PC-3 (cell line): ENCODE results near the gene NRG3. TPM values are rescaled to one million over a fixed set of nuclear protein-coding genes. Genes with fewer than 3 reads are reported as not detected.

Experiments
- ATAC-seq: fragments of 200-7000 bp; cut with Tn5 transposase; 2 replicates; pipeline ENCODE4 v1.9.1; 2020; ENCODE audit warnings: mild to moderate bottlenecking, moderate library complexity
- BruUV-seq: library from RNA; stranded (reverse); fragments of 400-500 nt; replicated peaks from 2 replicates; lab custom pipeline; 2021; lab: Mats Ljungman, UMichigan
- CTCF ChIA-PET: fragments of 300-600 bp; sonication (Branson Sonifier 250); formaldehyde crosslinking; loops from one replicate; lab custom pipeline; 2022; ENCODE audit warnings: antibody characterized with exemption; lab: Charles Lee
- POLR2A ChIA-PET: fragments of 300-600 bp; sonication (Branson Sonifier 250); formaldehyde crosslinking; loops from one replicate; lab custom pipeline; 2022; ENCODE audit warnings: antibody characterized with exemption; ENCODE audit not compliant: unreplicated experiment; lab: Charles Lee
- DNase-seq: peaks from one replicate; pipeline ENCODE4 v3.0.0-alpha.2; 2015
- H2AFZ ChIP-seq: fragments of 300-600 bp; sonication (generic); 2 replicates; pipeline ENCODE4 v1.6.0; 2016; ENCODE audit warnings: antibody characterized with exemption, low read length
- H3F3A ChIP-seq: fragments of 300-600 bp; sonication (generic); one replicate; pipeline ENCODE4 v1.6.0; 2017; ENCODE audit warnings: antibody characterized with exemption, low read length, control low read depth, mild to moderate bottlenecking; ENCODE audit not compliant: unreplicated experiment
- H3K27ac ChIP-seq: fragments of 300-600 bp; sonication (generic); 2 replicates; pipeline ENCODE4 v1.5.1; 2016; ENCODE audit warnings: mild to moderate bottlenecking, low read length
- H3K27me3 ChIP-seq: fragments of 300-600 bp; sonication (generic); 2 replicates; pipeline ENCODE4 v1.6.1; 2016; ENCODE audit warnings: low read length, mixed read lengths
- H3K36me3 ChIP-seq: fragments of 300-600 bp; sonication (generic); 2 replicates; pipeline ENCODE4 v1.6.1; 2016; ENCODE audit warnings: low read depth, mixed run types, low read length, mixed read lengths
- H3K4me1 ChIP-seq: fragments of 300-600 bp; sonication (generic); 2 replicates; pipeline ENCODE4 v1.5.1; 2016; ENCODE audit warnings: low read length; ENCODE audit not compliant: insufficient read depth
- H3K4me2 ChIP-seq: fragments of 300-600 bp; sonication (generic); 2 replicates; pipeline ENCODE4 v1.6.0; 2016; ENCODE audit warnings: low read length
- H3K4me3 ChIP-seq: fragments of 300-600 bp; sonication (generic); 2 replicates; pipeline ENCODE4 v1.5.1; 2016; ENCODE audit warnings: mild to moderate bottlenecking, low read length, mixed read lengths
- H3K79me2 ChIP-seq: fragments of 300-600 bp; sonication (generic); 2 replicates; pipeline ENCODE4 v1.6.1; 2017; ENCODE audit warnings: low read length, mixed read lengths
- H3K9ac ChIP-seq: fragments of 300-600 bp; sonication (generic); 2 replicates; pipeline ENCODE4 v1.6.0; 2016; ENCODE audit warnings: mild to moderate bottlenecking, low read length
- H3K9me2 ChIP-seq: fragments of 300-600 bp; sonication (generic); replicated peaks from 2 replicates; pipeline ENCODE4 v1.6.1; 2016; ENCODE audit warnings: mixed run types, low read length, mixed read lengths
- H3K9me3 ChIP-seq: fragments of 300-600 bp; sonication (generic); 2 replicates; pipeline ENCODE4 v1.6.1; 2016; ENCODE audit warnings: low read length, mixed read lengths
- H4K20me1 ChIP-seq: fragments of 300-600 bp; sonication (generic); 2 replicates; pipeline ENCODE4 v1.6.1; 2016; ENCODE audit warnings: low read length, mixed read lengths
- CTCF ChIP-seq: fragments of 300-600 bp; sonication (generic); conservative IDR thresholded peaks from 2 replicates; pipeline ENCODE4 v1.5.1; 2017; ENCODE audit warnings: antibody characterized with exemption, low read depth, mild to moderate bottlenecking, low read length
- EZH2 ChIP-seq: fragments of 300-600 bp; sonication (generic); IDR thresholded peaks from one replicate; pipeline ENCODE4 v1.6.1; 2017; ENCODE audit warnings: antibody characterized with exemption, mild to moderate bottlenecking, low read length; ENCODE audit not compliant: unreplicated experiment
- EZH2phosphoT487 ChIP-seq: fragments of 300-600 bp; sonication (generic); IDR thresholded peaks from 2 replicates; pipeline ENCODE4 v1.6.1; 2018; ENCODE audit warnings: mild to moderate bottlenecking, antibody characterized with exemption, low read length, borderline replicate concordance
- intact Hi-C: fragments of 100-400 bp; cut with micrococcal nuclease; formaldehyde crosslinking; loops from 2 replicates; pipeline ENCODE4 v1.9.0; 2023
- total RNA-seq: library from RNA; depleted of rRNA; stranded (reverse); fragments of >200 nt; gene quantifications from 2 replicates; pipeline ENCODE4 v1.2.3, GENCODE V29; 2014

Gene NRG3
- total RNA-seq, 1 experiment from 2014 or later, result not detected

- Histone ChIP-seq H4K20me1 (no peaks in the 10 kb centered on the region), H3K27ac (no peak overlapping the region), H3K9me3 (no peaks in the 10 kb centered on the region), H3K4me2 (no peak overlapping the region), H3K79me2 (no peaks in the 10 kb centered on the region), H3K9ac (no peak overlapping the region), H3K36me3 (no peaks in the 10 kb centered on the region), H3K27me3 (no peaks in the 10 kb centered on the region), H2AFZ (no peak overlapping the region), H3K4me3 (no peak overlapping the region), H3K4me1 (no peaks in the 10 kb centered on the region), H3F3A (no peaks in the 10 kb centered on the region), H3K9me2 (no peaks in the 10 kb centered on the region)
- DNase-seq (no peak), ATAC-seq (no peak)
- ChIA-PET CTCF (no interaction called here), POLR2A (no interaction called here)
- intact Hi-C loops, result no loop called here
- no peak for TF ChIP-seq CTCF
- TF ChIP-seq EZH2, result no peak
- no peak for TF ChIP-seq EZH2phosphoT487
- no TSS peak for BruUV-seq
These were observed 640.3 kb downstream of the NRG3 start for GRCh38 chr10:82515256-82515655.

GRCh38 chr10:82529062-82529461 is 654.1 kb downstream of the NRG3 start:
- DNase-seq (no peak), ATAC-seq (no peak)
- Histone ChIP-seq H3K27me3 (no peaks in the 10 kb centered on the region), H3K9ac (no peak overlapping the region), H3K4me3 (no peak overlapping the region), H3K79me2 (no peaks in the 10 kb centered on the region), H3K9me2 (no peaks in the 10 kb centered on the region), H3K4me2 (no peak overlapping the region), H3K4me1 (no peaks in the 10 kb centered on the region), H3K36me3 (no peaks in the 10 kb centered on the region), H3K27ac (no peak overlapping the region), H3K9me3 (no peaks in the 10 kb centered on the region), H4K20me1 (no peaks in the 10 kb centered on the region), H3F3A (no peaks in the 10 kb centered on the region), H2AFZ (no peak overlapping the region)
- ChIA-PET POLR2A (no interaction called here), CTCF (no interaction called here)
- intact Hi-C loops, result no loop called here
- BruUV-seq, result no TSS peak
- no peak for TF ChIP-seq EZH2
- no peak for TF ChIP-seq CTCF
- TF ChIP-seq EZH2phosphoT487, result no peak

- ChIA-PET CTCF (no interaction called here), POLR2A (no interaction called here)
- Histone ChIP-seq H3K4me3 (no peak overlapping the region), H3K4me1 (no peaks in the 10 kb centered on the region), H3K79me2 (no peaks in the 10 kb centered on the region), H3K36me3 (no peaks in the 10 kb centered on the region), H2AFZ (no peak overlapping the region), H3K27me3 (no peaks in the 10 kb centered on the region), H3K4me2 (no peak overlapping the region), H3K27ac (no peak overlapping the region), H4K20me1 (no peaks in the 10 kb centered on the region), H3K9ac (no peak overlapping the region), H3F3A (no peaks in the 10 kb centered on the region), H3K9me2 (no peaks in the 10 kb centered on the region), H3K9me3 (no peaks in the 10 kb centered on the region)
- no peak for ATAC-seq
- BruUV-seq, result no TSS peak
- DNase-seq, result no peak
- intact Hi-C loops, result no loop called here
- TF ChIP-seq CTCF (no peak), EZH2 (no peak), EZH2phosphoT487 (no peak)
These were observed 660.5 kb downstream of the NRG3 start for GRCh38 chr10:82535457-82535856.
